HCT116 (cell line): ENCODE data around the gene FOXP2. TPM values are rescaled to one million over a fixed set of nuclear protein-coding genes. Genes with fewer than 3 reads are reported as not detected.
"Not testable (repeated sequence)": the region's sequence is repeated elsewhere in the genome, so short reads cannot be mapped to it uniquely, and the experiment has no call there.

Experiments
- ATAC-seq: fragments of 200-7000 bp; cut with Tn5 transposase; 2 replicates; pipeline ENCODE4 v1.9.1; 2020; ENCODE audit warnings: mild to moderate bottlenecking, moderate library complexity
- BruUV-seq: library from RNA; stranded (reverse); fragments of 400-500 nt; replicated peaks from 2 replicates; lab custom pipeline; 2021; lab: Mats Ljungman, UMichigan
- CTCF ChIA-PET: fragments of 300-600 bp; sonication (Branson Sonifier 250); formaldehyde crosslinking; loops from one replicate; lab custom pipeline; 2021; ENCODE audit warnings: antibody characterized with exemption; lab: Charles Lee
- POLR2A ChIA-PET: fragments of 300-600, 350-600 bp; sonication (Branson Sonifier 250); formaldehyde crosslinking; loops from one replicate; lab custom pipeline; 2021; ENCODE audit warnings: antibody characterized with exemption; lab: Charles Lee
- RAD21 ChIA-PET, 2 experiments: fragments of 300-600 bp; sonication (Branson Sonifier 250); formaldehyde crosslinking; loops; one replicate each; lab custom pipeline; 2023; ENCODE audit warnings: low total read pairs in 2 of 2; ENCODE audit not compliant: uncharacterized antibody in 2 of 2, unreplicated experiment in 2 of 2, low non-redundant PET in 1 of 2; lab: Charles Lee
- DNase-seq: peaks from one replicate; pipeline ENCODE4 v3.0.0-alpha.2; 2010; ENCODE audit warnings: low read depth, low spot score
- H2AFZ ChIP-seq: fragments of 200-600 bp; shearing (Covaris generic), sonication (generic); 2 replicates; pipeline ENCODE4 v1.6.1; 2017; ENCODE audit warnings: low read depth, mixed run types, mixed read lengths, antibody characterized with exemption, low read length; ENCODE audit not compliant: poor library complexity, severe bottlenecking
- H3K27ac ChIP-seq: 2 replicates; pipeline ENCODE4 v1.5.1; 2012; ENCODE audit warnings: low read depth, low read length
- H3K27me3 ChIP-seq: fragments of 200-600 bp; sonication (generic); 2 replicates; pipeline ENCODE4 v1.6.1; 2016; ENCODE audit warnings: mixed run types, low read length, mixed read lengths; ENCODE audit not compliant: insufficient read depth
- H3K36me3 ChIP-seq, 2 experiments: fragments of 200-500 bp in 1 of 2; fragments of 200-600 bp in 1 of 2; sonication (Bioruptor generic) in 1 of 2; sonication (generic) in 1 of 2; 2 replicates each; pipeline versions ENCODE4 v1.5.1 to v1.6.1; 2014 to 2016; ENCODE audit warnings: low read length in 2 of 2, inconsistent platforms in 1 of 2, mixed read lengths in 1 of 2, mixed run types in 1 of 2; ENCODE audit not compliant: insufficient read depth in 2 of 2, control insufficient read depth in 1 of 2
- H3K4me1 ChIP-seq, 2 experiments: fragments of 200-600 bp in 1 of 2; sonication (generic) in 1 of 2; 2 replicates each; pipeline versions ENCODE4 v1.5.1 to v1.6.1; 2012 to 2017; ENCODE audit warnings: low read length in 2 of 2, inconsistent platforms in 1 of 2, mild to moderate bottlenecking in 1 of 2, mixed read lengths in 1 of 2, mixed run types in 1 of 2, moderate library complexity in 1 of 2; ENCODE audit not compliant: insufficient read depth in 2 of 2, control insufficient read depth in 1 of 2
- H3K4me2 ChIP-seq: fragments of 200-600 bp; sonication (generic); 2 replicates; pipeline ENCODE4 v1.6.1; 2017; ENCODE audit warnings: mixed run types, low read length, mixed read lengths
- H3K4me3 ChIP-seq, 2 experiments: fragments of 200-600 bp in 1 of 2; sonication (generic) in 1 of 2; replicated peaks in 1 of 2; 2 replicates each; pipeline ENCODE4 v1.5.1; 2011 to 2016; ENCODE audit warnings: low read length in 2 of 2, control low read depth in 1 of 2, low read depth in 1 of 2, mild to moderate bottlenecking in 1 of 2, mixed read lengths in 1 of 2, mixed run types in 1 of 2
- H3K79me2 ChIP-seq: fragments of 200-600 bp; sonication (generic); 2 replicates; pipeline ENCODE4 v1.6.1; 2017; ENCODE audit warnings: mild to moderate bottlenecking, mixed run types, low read length, moderate library complexity, mixed read lengths; ENCODE audit not compliant: insufficient read depth
- H3K9ac ChIP-seq: fragments of 200-600 bp; sonication (generic); 2 replicates; pipeline ENCODE4 v1.6.1; 2016; ENCODE audit warnings: low read length, mixed read lengths
- H3K9me2 ChIP-seq: fragments of 200-600 bp; sonication (generic), shearing (Covaris generic); 2 replicates; pipeline ENCODE4 v1.6.1; 2017; ENCODE audit warnings: mixed run types, mild to moderate bottlenecking, moderate library complexity; ENCODE audit not compliant: insufficient read depth
- H3K9me3 ChIP-seq, 2 experiments: fragments of 200-500 bp in 1 of 2; fragments of 200-600 bp in 1 of 2; sonication (Bioruptor generic) in 1 of 2; sonication (generic) in 1 of 2; 2 replicates each; pipeline ENCODE4 v1.6.1; 2014 to 2017; ENCODE audit warnings: low read length in 2 of 2, mixed read lengths in 2 of 2, inconsistent platforms in 1 of 2, low read depth in 1 of 2, mild to moderate bottlenecking in 1 of 2, mixed run types in 1 of 2, moderate library complexity in 1 of 2; ENCODE audit not compliant: control insufficient read depth in 1 of 2, insufficient read depth in 1 of 2
- H4K20me1 ChIP-seq: fragments of 200-600 bp; sonication (generic), shearing (Covaris generic); 2 replicates; pipeline ENCODE4 v1.6.1; 2017; ENCODE audit warnings: mixed run types, mild to moderate bottlenecking, moderate library complexity; ENCODE audit not compliant: insufficient read depth
- ATF3 ChIP-seq: IDR thresholded peaks from 2 replicates; pipeline ENCODE4 v1.6.1; 2012
- EZH2 ChIP-seq: fragments of 200-600 bp; sonication (generic); IDR thresholded peaks from 2 replicates; pipeline ENCODE4 v1.6.1; 2017; ENCODE audit warnings: antibody characterized with exemption, mixed run types
- EZH2phosphoT487 ChIP-seq: fragments of 200-600 bp; IDR thresholded peaks from 2 replicates; pipeline ENCODE4 v1.6.1; 2018; ENCODE audit warnings: antibody characterized with exemption, borderline replicate concordance
- SRF ChIP-seq: IDR thresholded peaks from 2 replicates; pipeline ENCODE4 v1.6.1; 2012; ENCODE audit warnings: low read depth
- intact Hi-C: fragments of 100-400 bp; cut with micrococcal nuclease; formaldehyde crosslinking; loops from 2 replicates; pipeline ENCODE4 v1.10.0; 2022
- total RNA-seq: library from RNA; stranded (reverse); gene quantifications from one replicate; pipeline ENCODE4 v1.2.1, GENCODE V29; 2021; ENCODE audit not compliant: unreplicated experiment

The FOXP2 gene
- total RNA-seq, 1 experiment from 2014 or later, result 2.5 TPM

- H3K4me1 ChIP-seq, result no peaks in the 10 kb centered on the region
- no peak overlapping the region for H2AFZ ChIP-seq
- POLR2A ChIA-PET, result no interaction called here
- H3K9me3 ChIP-seq, result no peaks in the 10 kb centered on the region
- H4K20me1 ChIP-seq, result no peaks in the 10 kb centered on the region
- intact Hi-C loops, result no loop called here
- no peaks in the 10 kb centered on the region for H3K27me3 ChIP-seq
- no peak overlapping the region for H3K9ac ChIP-seq
- H3K79me2 ChIP-seq, result no peaks in the 10 kb centered on the region
- H3K9me2 ChIP-seq, result no peaks in the 10 kb centered on the region
- DNase-seq, result no peak
- ATAC-seq, result no peak
- no peaks in the 10 kb centered on the region for H3K36me3 ChIP-seq
- H3K4me3 ChIP-seq, result no peak overlapping the region
- TF ChIP-seq SRF (no peak), ATF3 (no peak), EZH2 (no peak), EZH2phosphoT487 (no peak)
- RAD21 ChIA-PET, result no interaction called here
- H3K4me2 ChIP-seq, result no peak overlapping the region
- BruUV-seq, result no TSS peak
- H3K27ac ChIP-seq, result no peak overlapping the region
- CTCF ChIA-PET, result no interaction called here
These were observed 93.5 kb downstream of the FOXP2 start for GRCh38 chr7:114508086-114508485.

- intact Hi-C loops, BruUV-seq, DNase-seq, H3K9ac ChIP-seq, H3K9me2 ChIP-seq, POLR2A ChIA-PET, CTCF ChIA-PET, H3K4me2 ChIP-seq, H3K27ac ChIP-seq, H3K9me3 ChIP-seq, H2AFZ ChIP-seq, H3K4me1 ChIP-seq, H3K79me2 ChIP-seq, H3K27me3 ChIP-seq, ATAC-seq, RAD21 ChIA-PET, H4K20me1 ChIP-seq, H3K36me3 ChIP-seq, H3K4me3 ChIP-seq: not testable (repeated sequence)
These were observed 96.2 kb downstream of the FOXP2 start for GRCh38 chr7:114510824-114511223.
